HTERT RPE-1 (cell line): Measurements from ENCODE around the gene ZEB1.

Source experiments
- in situ Hi-C: fragments of 300-500 bp; cut with MboI; formaldehyde crosslinking; loops from 4 replicates; pipeline ENCODE4 v1.14.3; 2020; ENCODE audit warnings: low sequenced_read_pairs

ZEB1 gene

GRCh38 chr10:31318854-31319601 lies at the start of gene ZEB1:
TSS of gene ZEB1 (plus strand) at chr10:31319216. CDS start at chr10:31319235, 19 bp downstream.
- in situ Hi-C loops = no loop called here

- in situ Hi-C loops = no loop called here
Observed at GRCh38 chr10:31270954-31271353, 48.1 kb upstream of the ZEB1 start.

DNA sequence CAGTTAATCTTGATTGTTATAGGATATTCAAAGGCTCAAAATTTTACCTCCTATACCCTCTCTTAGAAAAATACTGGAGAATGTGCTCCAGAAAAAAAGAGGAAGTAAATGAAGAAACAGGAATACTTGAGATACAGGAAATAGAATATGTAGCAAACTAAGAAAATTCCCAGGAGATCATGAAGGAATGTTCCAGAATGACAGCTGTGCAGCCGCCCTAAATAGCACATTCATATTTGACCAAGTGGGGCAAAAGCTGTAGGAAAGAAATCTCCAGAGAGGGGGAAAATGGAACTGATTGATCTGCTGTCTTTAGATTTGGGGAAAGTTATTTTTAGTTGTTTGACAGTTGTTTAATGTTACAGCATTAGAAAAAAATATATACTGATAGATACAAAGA lies 46.2 kb upstream of the ZEB1 start:
- in situ Hi-C loops = no loop called here

- in situ Hi-C loops = no loop called here
Observed at GRCh38 chr10:31273789-31274188, 45.2 kb upstream of the ZEB1 start.

GRCh38 chr10:31274310-31274709 lies 44.7 kb upstream of the ZEB1 start:
- in situ Hi-C loops = no loop called here

DNA sequence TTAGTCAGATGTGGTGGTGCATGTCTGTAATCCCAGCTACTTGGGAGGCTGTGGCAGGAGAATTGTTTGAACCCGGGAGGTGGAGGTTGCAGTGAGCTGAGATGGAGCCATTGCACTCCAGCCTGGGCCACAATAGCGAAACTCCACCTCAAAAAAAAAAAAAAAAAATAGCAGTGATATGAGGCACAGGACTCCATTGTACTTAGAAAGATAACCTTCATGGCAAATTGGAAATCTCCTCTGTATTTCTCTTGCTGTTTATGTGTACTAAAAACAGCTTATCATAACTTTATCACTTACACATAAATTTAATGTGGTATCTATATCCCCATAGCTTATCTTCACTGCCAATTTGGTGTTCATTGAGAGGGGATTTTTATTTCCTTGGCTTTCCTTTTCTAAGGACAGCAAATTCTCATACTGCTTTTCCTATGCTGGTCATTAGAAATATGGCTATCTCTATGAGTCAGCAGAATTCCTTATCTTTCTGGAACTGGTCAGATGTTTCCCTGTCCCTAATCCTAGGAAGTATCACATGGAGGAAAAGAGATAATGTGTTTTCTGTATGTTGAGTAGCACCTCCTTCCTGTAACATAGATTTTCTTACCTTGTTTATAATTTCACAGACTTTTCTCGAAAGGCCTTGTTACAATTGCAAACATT lies 40.6 kb upstream of the ZEB1 start:
- in situ Hi-C loops = no loop called here

- in situ Hi-C loops = no loop called here
Observed at GRCh38 chr10:31280972-31281371, 38.0 kb upstream of the ZEB1 start.

- in situ Hi-C loops = no loop called here
Observed at GRCh38 chr10:31288001-31288400, 31.0 kb upstream of the ZEB1 start.

DNA sequence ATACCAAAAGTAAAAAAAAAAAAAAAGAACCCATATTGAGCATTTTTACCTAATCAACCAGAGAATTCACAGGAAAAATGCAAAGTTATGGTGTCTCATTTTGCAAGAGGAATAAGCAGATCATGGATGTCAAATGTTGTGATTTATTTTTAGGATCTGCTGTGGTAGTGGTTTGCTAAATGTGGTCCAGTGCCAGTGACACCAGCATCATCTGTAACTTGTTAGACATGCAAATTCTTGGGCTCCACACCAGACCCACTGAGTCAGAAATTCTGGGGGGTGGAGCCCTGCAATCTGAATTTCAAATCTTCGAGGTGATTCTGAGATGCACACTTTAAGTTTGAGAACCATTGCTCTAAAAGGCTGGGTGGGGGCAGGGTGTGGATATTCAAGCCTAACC lies 30.1 kb upstream of the ZEB1 start:
- in situ Hi-C loops = no loop called here

- in situ Hi-C loops = no loop called here
Observed at GRCh38 chr10:31290386-31290785, 28.6 kb upstream of the ZEB1 start.

- in situ Hi-C loops = no loop called here
Observed at GRCh38 chr10:31291123-31291522, 27.9 kb upstream of the ZEB1 start.

- in situ Hi-C loops = no loop called here
Observed at GRCh38 chr10:31294558-31294957, 24.5 kb upstream of the ZEB1 start.

DNA sequence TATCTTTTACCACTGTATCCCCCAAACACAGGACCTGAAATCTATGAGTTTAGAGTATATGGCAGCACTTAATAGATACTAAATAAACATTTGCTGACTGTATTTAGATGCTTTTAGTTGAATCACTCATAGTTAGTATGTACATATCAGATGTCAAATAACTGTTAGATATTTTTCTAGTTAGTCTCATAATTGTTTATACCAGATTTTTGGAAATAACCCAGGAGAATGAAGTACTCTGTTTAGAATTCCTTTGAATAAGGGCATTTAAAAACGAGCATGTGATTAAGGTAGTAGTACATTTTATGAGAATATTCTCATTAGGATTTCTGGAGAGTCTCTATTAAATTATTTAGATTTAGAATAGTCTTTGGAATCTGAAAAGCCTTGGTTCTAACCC lies 22.3 kb upstream of the ZEB1 start:
- in situ Hi-C loops = no loop called here

DNA sequence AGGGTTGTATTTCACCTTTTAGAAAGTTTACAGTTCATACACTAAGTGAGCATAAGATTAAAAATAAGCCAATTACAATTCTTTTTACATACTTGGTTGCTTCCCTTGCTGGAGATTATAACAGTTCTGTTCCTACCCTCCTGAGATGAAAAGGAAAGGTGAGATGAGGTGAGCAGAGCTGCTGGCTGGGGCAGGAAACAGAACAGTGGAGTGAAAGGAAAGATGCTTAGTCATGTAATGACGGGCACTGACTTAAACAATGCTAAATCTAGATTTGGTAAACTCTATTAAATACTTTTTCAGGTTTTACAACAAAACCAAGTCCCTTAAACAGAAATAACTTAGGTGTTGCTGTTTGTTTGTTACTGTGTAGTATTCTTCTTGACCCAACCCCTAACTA lies 19.9 kb upstream of the ZEB1 start:
- in situ Hi-C loops = no loop called here

DNA sequence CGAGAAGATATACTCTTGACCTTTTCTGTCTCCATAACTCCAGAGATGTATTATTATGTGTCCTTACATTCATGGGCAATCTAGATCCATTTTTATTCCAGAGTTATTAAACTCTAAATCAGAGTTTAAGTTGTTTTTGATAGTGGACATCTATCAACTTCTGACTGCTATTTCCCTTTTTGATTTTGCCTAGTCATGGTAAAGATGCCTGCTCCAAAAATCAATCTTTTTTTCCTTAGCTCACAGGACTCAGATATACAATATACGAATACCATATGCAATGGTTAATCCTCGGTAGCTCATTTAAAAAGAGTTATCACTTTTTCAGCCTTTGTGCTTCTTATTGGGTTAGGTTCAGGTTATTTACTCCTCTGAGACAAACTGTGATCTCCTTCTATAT lies 15.8 kb upstream of the ZEB1 start:
- in situ Hi-C loops = no loop called here

GRCh38 chr10:31304291-31304970 lies 14.6 kb upstream of the ZEB1 start:
- in situ Hi-C loops = no loop called here

DNA sequence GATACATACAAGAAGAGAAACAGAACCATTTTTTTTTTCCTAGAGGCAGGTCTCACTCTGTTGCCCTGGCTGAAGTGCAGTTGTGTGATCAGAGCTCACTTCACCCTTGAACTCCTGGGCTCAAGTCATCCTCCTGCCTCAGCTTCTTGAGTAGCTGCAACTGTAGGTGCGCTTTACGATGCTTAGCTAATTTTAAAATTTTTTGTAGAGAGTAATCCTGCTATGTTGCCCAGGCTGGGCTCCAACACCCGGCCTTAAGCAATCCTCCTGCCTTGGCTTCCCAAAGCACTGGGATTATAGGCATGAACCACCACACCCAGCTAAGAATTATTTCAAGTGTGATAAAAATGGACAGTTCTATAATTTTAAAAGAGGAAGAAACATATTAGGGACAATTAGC lies 5.6 kb upstream of the ZEB1 start:
- in situ Hi-C loops = no loop called here

- in situ Hi-C loops = no loop called here
Observed at GRCh38 chr10:31314256-31315150, 4.5 kb upstream of the ZEB1 start.

DNA sequence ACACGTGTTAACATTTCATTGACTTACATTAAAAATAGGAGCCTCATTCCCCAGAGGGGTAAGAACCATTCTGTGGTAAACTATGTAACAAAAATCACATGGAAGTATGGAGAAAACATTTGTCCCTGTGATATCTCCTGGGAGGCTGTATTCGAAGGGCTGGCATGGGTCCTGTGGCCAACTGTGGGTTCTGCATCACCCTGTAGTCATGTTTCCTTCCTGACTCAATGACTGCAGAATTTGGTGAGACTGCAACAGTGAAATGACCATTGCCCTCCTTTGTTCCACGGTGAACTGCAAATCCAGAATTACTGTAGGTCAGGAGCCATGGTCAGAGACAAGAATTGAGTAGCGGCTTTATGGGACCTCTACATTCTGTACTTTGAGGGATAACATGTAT lies 3.6 kb upstream of the ZEB1 start:
- in situ Hi-C loops = no loop called here

GRCh38 chr10:31317171-31317570 lies 1.8 kb upstream of the ZEB1 start:
- in situ Hi-C loops = no loop called here
